ENCODE results near the gene MRPS15.

MRPS15 gene

GRCh38 chr1:36419569-36419968 is 44.6 kb downstream of the MRPS15 start:
- TF ChIP-seq CTCF (IDR thresholded peaks at IDR 0.05) = no peak
- DNase-seq (ENCODE audit: low spot score) = no peak
- Histone ChIP-seq H3K27ac (no peak overlapping the region), H3K4me3 (no peak overlapping the region)

GRCh38 chr1:36419140-36419539 is 45.0 kb downstream of the MRPS15 start:
- no peak overlapping the region for H3K4me3 ChIP-seq
- no peak for TF ChIP-seq CTCF (IDR thresholded peaks at IDR 0.05)
- no peak for DNase-seq (ENCODE audit: low spot score)
- no peak overlapping the region for H3K27ac ChIP-seq

GRCh38 chr1:36417931-36418330 is 46.3 kb downstream of the MRPS15 start:
- no peak overlapping the region for H3K4me3 ChIP-seq
- no peak overlapping the region for H3K27ac ChIP-seq
- TF ChIP-seq CTCF (IDR thresholded peaks at IDR 0.05) = no peak
- DNase-seq (ENCODE audit: low spot score) = no peak

- Histone ChIP-seq H3K4me3 (no peak overlapping the region), H3K27ac (no peak overlapping the region)
- DNase-seq (ENCODE audit: low spot score) = no peak
- TF ChIP-seq CTCF (IDR thresholded peaks at IDR 0.05) = no peak
Measured at GRCh38 chr1:36415661-36416326, 48.4 kb downstream of the MRPS15 start.

GRCh38 chr1:36414384-36414783 is 49.8 kb downstream of the MRPS15 start:
- H3K27ac ChIP-seq = no peak overlapping the region
- DNase-seq (ENCODE audit: low spot score) = no peak
- H3K4me3 ChIP-seq = no peak overlapping the region
- TF ChIP-seq CTCF (IDR thresholded peaks at IDR 0.05) = no peak

GRCh38 chr1:36411674-36412648 is 52.2 kb downstream of the MRPS15 start:
- no peak for TF ChIP-seq CTCF (IDR thresholded peaks at IDR 0.05)
- H3K27ac ChIP-seq = no peak overlapping the region
- no peak for DNase-seq (ENCODE audit: low spot score)
- H3K4me3 ChIP-seq = no peak overlapping the region
